IPS-20b (cell line): ENCODE data around the gene PMFBP1.

Source experiments
- H3K27ac ChIP-seq: one replicate; pipeline ENCODE4 v1.5.1; 2013; ENCODE audit warnings: low read length
- H3K27me3 ChIP-seq: 2 replicates; pipeline ENCODE4 v1.6.1; 2013; ENCODE audit warnings: mild to moderate bottlenecking, low read length, inconsistent platforms; ENCODE audit not compliant: insufficient read depth
- H3K36me3 ChIP-seq: 2 replicates; pipeline ENCODE4 v1.6.1; 2013; ENCODE audit warnings: low read depth, mild to moderate bottlenecking, inconsistent platforms, low read length, moderate library complexity; ENCODE audit not compliant: insufficient read depth
- H3K4me1 ChIP-seq: 2 replicates; pipeline ENCODE4 v1.6.1; 2013; ENCODE audit warnings: mild to moderate bottlenecking, control low read depth, inconsistent platforms, low read length, moderate library complexity; ENCODE audit not compliant: insufficient read depth
- H3K4me3 ChIP-seq: 2 replicates; pipeline ENCODE4 v1.5.1; 2013; ENCODE audit warnings: mild to moderate bottlenecking, low read length, inconsistent platforms
- H3K9ac ChIP-seq: 2 replicates; pipeline ENCODE4 v1.6.1; 2013; ENCODE audit warnings: low read depth, mild to moderate bottlenecking, inconsistent platforms, low read length, moderate library complexity
- H3K9me3 ChIP-seq: 2 replicates; pipeline ENCODE4 v1.6.1; 2013; ENCODE audit warnings: mild to moderate bottlenecking, low read depth, low read length, inconsistent platforms; ENCODE audit not compliant: insufficient read depth

The PMFBP1 gene, protein sequence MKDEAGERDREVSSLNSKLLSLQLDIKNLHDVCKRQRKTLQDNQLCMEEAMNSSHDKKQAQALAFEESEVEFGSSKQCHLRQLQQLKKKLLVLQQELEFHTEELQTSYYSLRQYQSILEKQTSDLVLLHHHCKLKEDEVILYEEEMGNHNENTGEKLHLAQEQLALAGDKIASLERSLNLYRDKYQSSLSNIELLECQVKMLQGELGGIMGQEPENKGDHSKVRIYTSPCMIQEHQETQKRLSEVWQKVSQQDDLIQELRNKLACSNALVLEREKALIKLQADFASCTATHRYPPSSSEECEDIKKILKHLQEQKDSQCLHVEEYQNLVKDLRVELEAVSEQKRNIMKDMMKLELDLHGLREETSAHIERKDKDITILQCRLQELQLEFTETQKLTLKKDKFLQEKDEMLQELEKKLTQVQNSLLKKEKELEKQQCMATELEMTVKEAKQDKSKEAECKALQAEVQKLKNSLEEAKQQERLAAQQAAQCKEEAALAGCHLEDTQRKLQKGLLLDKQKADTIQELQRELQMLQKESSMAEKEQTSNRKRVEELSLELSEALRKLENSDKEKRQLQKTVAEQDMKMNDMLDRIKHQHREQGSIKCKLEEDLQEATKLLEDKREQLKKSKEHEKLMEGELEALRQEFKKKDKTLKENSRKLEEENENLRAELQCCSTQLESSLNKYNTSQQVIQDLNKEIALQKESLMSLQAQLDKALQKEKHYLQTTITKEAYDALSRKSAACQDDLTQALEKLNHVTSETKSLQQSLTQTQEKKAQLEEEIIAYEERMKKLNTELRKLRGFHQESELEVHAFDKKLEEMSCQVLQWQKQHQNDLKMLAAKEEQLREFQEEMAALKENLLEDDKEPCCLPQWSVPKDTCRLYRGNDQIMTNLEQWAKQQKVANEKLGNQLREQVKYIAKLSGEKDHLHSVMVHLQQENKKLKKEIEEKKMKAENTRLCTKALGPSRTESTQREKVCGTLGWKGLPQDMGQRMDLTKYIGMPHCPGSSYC

DNA sequence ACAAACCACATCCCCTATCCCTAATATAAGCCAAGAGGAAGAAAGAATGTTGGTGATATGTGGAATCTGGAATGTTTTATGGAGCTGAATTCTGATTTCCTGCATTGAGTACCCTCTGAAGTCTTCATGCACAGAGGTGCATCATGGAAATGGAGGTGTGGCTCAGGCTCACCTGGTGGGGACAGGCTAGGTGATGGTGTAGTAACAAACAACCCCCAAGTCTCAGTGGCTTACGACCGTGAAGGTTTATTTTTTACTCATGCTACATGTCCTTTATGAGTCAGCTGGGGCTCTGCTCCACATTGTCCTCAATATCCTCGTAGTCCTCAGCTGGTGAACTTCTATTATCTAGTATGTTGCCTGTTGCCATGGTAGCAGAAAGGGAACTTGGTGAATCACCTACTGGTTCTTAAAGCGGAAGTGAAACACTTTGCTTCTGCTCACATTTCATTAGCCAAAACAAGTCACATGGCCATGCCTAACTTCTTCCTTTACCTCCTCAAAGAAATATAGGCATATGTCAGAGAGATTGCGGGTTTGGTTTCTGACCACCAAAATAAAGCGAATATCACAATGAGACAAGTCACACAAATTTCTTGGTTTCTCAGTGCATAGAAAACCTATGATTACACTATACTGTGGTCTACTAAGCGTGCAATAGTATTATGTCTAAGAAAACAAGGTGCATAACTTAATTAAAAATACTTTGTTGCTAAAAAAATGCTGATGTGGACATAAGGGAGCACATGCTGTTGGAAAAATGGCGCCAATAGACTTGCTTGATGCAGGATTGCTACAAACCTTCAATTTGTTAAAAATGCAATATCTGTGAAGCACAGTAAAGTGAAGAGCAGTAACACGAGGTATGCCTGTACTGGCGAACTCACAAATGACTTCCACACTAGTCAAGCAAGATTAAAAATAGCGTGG, at the start of gene PMFBP1:
Gene PMFBP1 (minus strand): TSS at position 51 of the 930 bp plus-strand sequence. CDS start 947 bp downstream, outside the sequence.
- Histone ChIP-seq H3K27ac (no peak within 1 kb of the TSS), H3K9ac (no peak within 1 kb of the TSS), H3K4me1 (no peaks in the 10 kb centered on the region), H3K27me3 (no peaks in the 10 kb centered on the region), H3K36me3 (no peaks in the 10 kb centered on the region), H3K9me3 (no peaks in the 10 kb centered on the region), H3K4me3 (no peak within 1 kb of the TSS)

DNA sequence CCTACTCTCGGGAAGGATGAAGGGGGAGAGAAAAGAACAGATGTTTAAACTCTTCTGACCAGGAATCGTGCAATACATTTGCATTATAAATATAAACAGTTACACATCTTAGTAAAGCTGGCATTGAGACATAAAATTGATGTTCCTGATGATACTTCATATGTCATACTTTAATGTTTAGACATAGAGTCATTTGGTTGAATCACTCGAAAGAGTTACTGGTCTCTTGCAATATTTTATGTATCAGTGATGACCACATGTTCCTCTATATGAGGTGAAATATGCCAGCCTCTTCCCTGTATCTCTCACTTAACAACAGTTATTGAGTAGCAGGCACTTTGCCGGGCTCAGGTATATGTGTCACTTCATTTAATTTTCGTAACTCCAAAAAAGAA, 49.7 kb upstream of the PMFBP1 start:
- no peak overlapping the region for H3K27ac ChIP-seq

DNA sequence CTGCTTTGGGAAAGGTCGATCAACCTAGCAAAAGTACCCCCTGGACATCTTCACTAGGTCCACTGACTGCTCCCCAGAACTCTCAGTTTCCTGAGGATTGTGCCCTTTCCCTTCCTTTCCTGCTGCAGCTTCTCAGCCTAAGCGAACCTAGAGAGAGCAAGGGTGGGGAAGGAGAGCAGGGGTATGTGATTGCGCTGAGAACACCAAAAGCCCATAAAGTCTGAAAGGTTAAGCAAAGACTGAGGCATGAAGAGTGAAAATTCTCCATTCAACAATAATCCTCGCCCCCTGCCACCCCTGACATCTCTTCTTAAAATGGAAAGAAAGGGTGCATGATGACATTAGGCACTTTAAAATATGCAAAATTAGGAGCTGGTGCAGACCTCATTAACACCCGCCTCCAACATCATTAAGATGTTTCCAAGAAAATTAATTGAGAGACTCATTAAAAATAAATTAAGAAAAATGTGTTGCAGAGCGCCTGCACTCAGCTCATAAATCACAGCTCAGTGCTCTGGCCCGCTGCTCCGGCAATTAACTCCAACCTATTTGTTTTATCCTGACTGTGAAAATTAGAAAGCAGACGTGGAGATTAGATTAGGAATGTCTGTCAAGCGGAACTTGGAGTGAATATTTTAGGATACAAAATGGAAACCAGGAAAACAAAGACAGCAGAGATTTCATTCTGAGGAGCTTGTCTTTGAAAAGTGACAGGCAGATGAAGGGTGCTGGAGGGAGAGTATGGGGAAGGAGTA, 49.1 kb upstream of the PMFBP1 start:
- no peaks in the 10 kb centered on the region for H3K9me3 ChIP-seq
- no peaks in the 10 kb centered on the region for H3K27me3 ChIP-seq
- no peak overlapping the region for H3K27ac ChIP-seq

More for the DNA sequence above, 49.7 kb upstream of the PMFBP1 start:
- no peak overlapping the region for H3K9ac ChIP-seq
- H3K36me3 ChIP-seq = no peaks in the 10 kb centered on the region
- H3K9me3 ChIP-seq = no peaks in the 10 kb centered on the region
- H3K4me1 ChIP-seq = no peaks in the 10 kb centered on the region
- no peak overlapping the region for H3K4me3 ChIP-seq
- no peaks in the 10 kb centered on the region for H3K27me3 ChIP-seq

DNA sequence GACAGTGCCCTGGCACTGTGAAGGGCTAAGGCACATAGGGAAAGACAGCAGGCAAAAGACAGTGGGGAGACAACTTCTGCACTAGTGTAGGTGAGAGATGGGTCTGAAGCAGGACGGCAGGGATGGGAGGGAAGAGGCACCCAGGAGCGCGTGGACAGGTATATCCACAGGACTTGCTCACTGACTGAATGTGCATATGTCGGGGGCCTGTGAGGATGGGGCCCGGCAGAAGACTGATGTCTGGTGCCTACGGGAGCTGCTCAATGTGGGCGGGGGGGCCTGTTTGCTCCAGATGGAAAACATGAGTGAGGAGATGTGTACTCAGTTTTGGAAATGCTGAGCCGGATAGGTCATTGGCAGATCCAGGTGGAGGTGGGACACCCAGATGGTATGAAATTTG, 47.3 kb upstream of the PMFBP1 start:
- Histone ChIP-seq H3K27ac (no peak overlapping the region), H3K4me3 (no peak overlapping the region), H3K9ac (no peak overlapping the region), H3K27me3 (no peaks in the 10 kb centered on the region), H3K36me3 (no peaks in the 10 kb centered on the region), H3K9me3 (peaks cover 5% of the 10 kb centered on the region; the same call in 1 of the 2 replicates), H3K4me1 (no peaks in the 10 kb centered on the region)

More for the DNA sequence above, 49.1 kb upstream of the PMFBP1 start:
- Histone ChIP-seq H3K4me3 (no peak overlapping the region), H3K4me1 (no peaks in the 10 kb centered on the region), H3K9ac (no peak overlapping the region), H3K36me3 (no peaks in the 10 kb centered on the region)

DNA sequence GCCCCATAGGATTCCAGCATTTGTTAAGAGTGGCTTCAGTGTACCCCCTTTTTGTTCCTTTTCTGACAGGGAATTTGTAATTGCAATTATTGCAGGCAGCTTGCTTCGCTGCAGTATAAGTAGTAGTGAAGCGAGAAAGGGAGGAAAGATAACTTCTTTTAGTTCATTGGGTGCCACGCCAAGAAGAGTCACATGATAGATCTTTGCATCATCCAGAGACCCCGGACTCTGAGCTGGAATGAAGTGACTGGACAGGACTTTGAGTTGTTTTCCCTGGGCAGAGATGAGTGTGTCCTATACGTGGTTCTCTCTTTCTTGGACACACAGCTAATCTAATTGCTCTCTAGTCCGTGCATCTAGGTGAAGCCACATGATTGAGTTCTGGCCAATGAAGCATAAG, 44.8 kb upstream of the PMFBP1 start:
- H3K9me3 ChIP-seq = peaks cover 5% of the 10 kb centered on the region; the same call in 1 of the 2 replicates
- H3K27ac ChIP-seq = no peak overlapping the region

DNA sequence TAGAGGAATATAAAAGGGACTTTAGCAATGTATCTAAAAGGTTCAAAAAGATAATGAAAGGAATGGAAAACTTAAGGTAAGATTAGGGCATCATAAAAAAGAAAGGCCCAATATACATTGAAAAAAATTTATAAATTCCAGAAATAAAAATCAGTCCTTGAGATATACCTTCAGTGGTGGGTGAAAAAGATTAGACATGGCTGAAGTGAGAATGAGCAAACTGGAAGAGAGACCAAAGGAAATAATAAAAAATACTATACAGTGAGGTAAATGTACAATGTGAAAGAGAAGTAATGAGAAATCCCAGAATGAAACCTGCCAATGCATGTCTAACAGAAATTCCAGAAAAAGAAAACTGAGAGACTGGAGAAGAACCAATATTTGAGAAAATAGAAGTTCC, 42.9 kb upstream of the PMFBP1 start:
- Histone ChIP-seq H3K4me1 (no peaks in the 10 kb centered on the region), H3K9me3 (peaks cover 5% of the 10 kb centered on the region; the same call in 1 of the 2 replicates), H3K4me3 (no peak overlapping the region), H3K9ac (no peak overlapping the region), H3K27ac (no peak overlapping the region), H3K36me3 (no peaks in the 10 kb centered on the region), H3K27me3 (no peaks in the 10 kb centered on the region)

More for the DNA sequence above, 44.8 kb upstream of the PMFBP1 start:
- Histone ChIP-seq H3K27me3 (no peaks in the 10 kb centered on the region), H3K9ac (no peak overlapping the region), H3K36me3 (no peaks in the 10 kb centered on the region), H3K4me3 (no peak overlapping the region), H3K4me1 (no peaks in the 10 kb centered on the region)

DNA sequence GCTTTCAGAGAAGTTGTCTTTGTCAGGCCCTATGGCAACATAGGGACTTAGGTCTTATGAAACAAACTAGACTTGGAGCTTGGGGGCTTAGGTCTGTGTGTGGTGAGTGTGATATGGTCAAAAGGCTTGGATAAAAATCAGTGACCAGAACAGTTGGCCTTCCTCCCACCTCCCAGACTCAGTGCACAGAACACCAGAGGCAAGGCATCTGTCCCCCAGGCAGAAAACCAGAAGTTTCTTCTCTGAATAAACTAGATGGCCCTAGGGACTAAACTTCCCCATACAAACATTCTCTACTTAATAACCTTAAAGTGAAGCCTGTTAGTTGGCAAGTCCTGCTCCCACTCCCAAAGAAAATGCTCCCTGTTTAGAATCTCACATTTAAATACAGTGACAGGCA, 39.2 kb upstream of the PMFBP1 start:
- Histone ChIP-seq H3K36me3 (no peaks in the 10 kb centered on the region), H3K4me1 (no peaks in the 10 kb centered on the region; the same call in 1 of the 2 replicates), H3K27me3 (no peaks in the 10 kb centered on the region), H3K9ac (no peak overlapping the region), H3K4me3 (no peak overlapping the region), H3K27ac (no peak overlapping the region), H3K9me3 (peaks cover 5% of the 10 kb centered on the region; the same call in 1 of the 2 replicates)

DNA sequence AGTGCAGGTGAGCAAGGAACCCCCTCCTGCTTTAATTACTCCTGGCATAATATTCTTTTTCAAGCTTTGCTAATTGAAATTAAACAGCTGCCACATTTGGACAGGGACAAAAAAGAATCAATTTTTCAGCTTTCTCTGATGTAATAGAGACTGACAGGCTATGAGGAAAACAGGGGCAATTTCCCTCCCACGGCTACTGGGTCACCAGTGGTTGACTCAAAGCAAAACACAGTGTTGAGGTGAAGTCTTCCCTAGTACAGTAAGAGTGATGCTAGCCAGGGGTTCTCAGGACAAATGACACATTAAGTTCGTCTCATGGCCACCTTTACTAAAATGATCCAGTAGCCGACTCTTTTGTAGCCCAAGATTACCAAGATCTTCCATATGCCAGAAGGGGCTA, 38.6 kb upstream of the PMFBP1 start:
- no peak overlapping the region for H3K27ac ChIP-seq
- peaks cover 5% of the 10 kb centered on the region; the same call in 1 of the 2 replicates for H3K9me3 ChIP-seq
- no peaks in the 10 kb centered on the region for H3K36me3 ChIP-seq
- H3K4me3 ChIP-seq = no peak overlapping the region
- no peak overlapping the region for H3K9ac ChIP-seq
- H3K27me3 ChIP-seq = no peaks in the 10 kb centered on the region
- no peaks in the 10 kb centered on the region; the same call in 1 of the 2 replicates for H3K4me1 ChIP-seq

DNA sequence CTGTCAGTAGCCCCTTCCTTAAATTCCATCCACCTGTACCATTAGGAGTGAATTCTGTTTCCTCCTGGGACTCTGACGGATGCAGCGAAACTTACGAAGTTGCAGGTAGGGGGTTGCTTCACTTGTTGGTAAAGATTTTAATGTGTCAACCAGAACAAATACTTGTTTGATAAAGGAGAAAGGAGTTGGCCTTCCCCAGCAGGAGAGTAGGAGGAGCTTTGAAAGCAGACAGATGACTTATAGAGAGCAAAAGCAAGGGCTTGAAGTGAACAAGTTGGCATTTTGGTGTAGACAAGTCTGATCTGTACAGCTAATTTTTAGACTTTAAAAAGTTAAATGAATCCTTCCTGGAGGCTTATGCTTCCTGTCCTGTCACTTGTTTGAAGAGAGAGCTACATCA, 38.1 kb upstream of the PMFBP1 start:
- Histone ChIP-seq H3K27me3 (no peaks in the 10 kb centered on the region), H3K4me3 (no peak overlapping the region), H3K27ac (no peak overlapping the region), H3K4me1 (no peaks in the 10 kb centered on the region; the same call in 1 of the 2 replicates), H3K9ac (no peak overlapping the region), H3K9me3 (peaks cover 3% of the 10 kb centered on the region; the same call in 1 of the 2 replicates), H3K36me3 (no peaks in the 10 kb centered on the region)

DNA sequence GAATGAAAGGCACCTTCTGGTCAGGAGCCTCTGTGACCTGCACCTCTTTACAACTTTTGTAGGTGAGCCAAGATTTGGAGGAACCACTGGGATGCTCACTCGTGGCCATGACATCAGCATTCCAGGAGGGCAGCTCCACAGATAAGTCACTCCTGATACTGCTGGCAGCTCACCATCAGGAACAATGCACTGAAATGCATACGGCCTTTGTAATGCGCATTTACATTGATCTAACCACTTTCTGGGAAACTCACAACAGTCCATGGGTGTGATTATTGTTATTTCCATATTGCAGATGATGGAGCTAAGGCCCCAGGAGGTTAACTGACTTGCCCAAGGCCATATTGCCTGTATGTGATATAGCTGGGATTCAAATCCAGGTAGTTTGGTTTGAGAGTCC, 34.3 kb upstream of the PMFBP1 start:
- H3K9ac ChIP-seq = no peak overlapping the region
- no peaks in the 10 kb centered on the region for H3K27me3 ChIP-seq
- no peak overlapping the region for H3K4me3 ChIP-seq
- no peaks in the 10 kb centered on the region for H3K9me3 ChIP-seq
- peaks cover 3% of the 10 kb centered on the region for H3K4me1 ChIP-seq
- H3K36me3 ChIP-seq = no peaks in the 10 kb centered on the region
- no peak overlapping the region for H3K27ac ChIP-seq
